ENCODE data around the gene RRP15.

DNA sequence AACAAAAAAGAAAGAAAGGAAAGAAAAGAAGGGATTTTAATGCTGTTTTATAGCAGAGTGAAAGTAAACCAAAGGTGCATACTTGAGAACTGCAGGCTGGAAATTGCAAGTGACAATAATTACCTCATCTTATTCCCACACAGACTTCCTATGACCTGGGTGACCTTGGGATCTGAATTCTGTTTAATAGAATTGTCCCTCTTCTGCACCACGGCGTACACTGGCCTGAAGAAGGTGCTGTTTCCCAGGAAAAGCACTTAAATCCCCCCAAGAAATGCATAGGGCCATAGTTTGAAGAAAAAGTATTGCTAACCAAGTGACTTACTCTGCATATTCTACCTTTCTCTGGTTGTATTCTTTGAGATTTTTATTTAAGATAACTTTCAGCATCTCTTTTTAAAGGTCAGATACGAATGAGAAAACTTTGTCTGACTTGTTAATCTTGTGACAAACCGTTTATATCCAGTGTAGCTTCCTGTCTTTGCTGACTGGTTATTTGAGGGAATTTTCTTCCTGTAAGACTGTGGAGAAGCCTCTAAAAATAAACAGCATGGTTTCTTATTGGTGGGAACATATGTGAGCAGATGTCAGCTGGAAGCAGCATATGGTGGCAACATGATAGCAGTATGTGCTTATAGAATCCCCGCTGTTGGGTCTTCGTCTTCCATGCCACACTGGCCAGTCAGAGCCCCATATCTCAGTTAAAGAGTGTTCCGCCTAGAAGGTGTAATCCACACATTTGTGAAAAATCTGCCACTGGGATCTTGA lies 76.4 kb downstream of the RRP15 start:
- TF ChIP-seq, protein P1, sequence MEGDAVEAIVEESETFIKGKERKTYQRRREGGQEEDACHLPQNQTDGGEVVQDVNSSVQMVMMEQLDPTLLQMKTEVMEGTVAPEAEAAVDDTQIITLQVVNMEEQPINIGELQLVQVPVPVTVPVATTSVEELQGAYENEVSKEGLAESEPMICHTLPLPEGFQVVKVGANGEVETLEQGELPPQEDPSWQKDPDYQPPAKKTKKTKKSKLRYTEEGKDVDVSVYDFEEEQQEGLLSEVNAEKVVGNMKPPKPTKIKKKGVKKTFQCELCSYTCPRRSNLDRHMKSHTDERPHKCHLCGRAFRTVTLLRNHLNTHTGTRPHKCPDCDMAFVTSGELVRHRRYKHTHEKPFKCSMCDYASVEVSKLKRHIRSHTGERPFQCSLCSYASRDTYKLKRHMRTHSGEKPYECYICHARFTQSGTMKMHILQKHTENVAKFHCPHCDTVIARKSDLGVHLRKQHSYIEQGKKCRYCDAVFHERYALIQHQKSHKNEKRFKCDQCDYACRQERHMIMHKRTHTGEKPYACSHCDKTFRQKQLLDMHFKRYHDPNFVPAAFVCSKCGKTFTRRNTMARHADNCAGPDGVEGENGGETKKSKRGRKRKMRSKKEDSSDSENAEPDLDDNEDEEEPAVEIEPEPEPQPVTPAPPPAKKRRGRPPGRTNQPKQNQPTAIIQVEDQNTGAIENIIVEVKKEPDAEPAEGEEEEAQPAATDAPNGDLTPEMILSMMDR (conservative IDR thresholded peaks at IDR 0.05; ENCODE audit: low read depth in 2 of 2), result peak; percentile 73 to 80
- TF ChIP-seq POLR2AphosphoS5 (IDR thresholded peaks at IDR 0.05; ENCODE audit: low read depth) (no peak), EZH2 (IDR thresholded peaks at IDR 0.05; ENCODE audit: low read depth, unreplicated experiment) (no peak), CREB1 (CRISPR knock-in tag; IDR thresholded peaks at IDR 0.05; ENCODE audit: low read depth) (no peak), NANOG (IDR thresholded peaks at IDR 0.05; ENCODE audit: borderline replicate concordance) (no peak), JUNB (IDR thresholded peaks at IDR 0.05; ENCODE audit: unreplicated experiment) (no peak), EZH2phosphoT487 (IDR thresholded peaks at IDR 0.05; ENCODE audit: unreplicated experiment) (no peak), STAT1 (IDR thresholded peaks at IDR 0.05; ENCODE audit: unreplicated experiment) (no peak), ZNF114 (CRISPR knock-in tag; IDR thresholded peaks at IDR 0.05) (no peak)
- TF ChIP-seq, protein P2, sequence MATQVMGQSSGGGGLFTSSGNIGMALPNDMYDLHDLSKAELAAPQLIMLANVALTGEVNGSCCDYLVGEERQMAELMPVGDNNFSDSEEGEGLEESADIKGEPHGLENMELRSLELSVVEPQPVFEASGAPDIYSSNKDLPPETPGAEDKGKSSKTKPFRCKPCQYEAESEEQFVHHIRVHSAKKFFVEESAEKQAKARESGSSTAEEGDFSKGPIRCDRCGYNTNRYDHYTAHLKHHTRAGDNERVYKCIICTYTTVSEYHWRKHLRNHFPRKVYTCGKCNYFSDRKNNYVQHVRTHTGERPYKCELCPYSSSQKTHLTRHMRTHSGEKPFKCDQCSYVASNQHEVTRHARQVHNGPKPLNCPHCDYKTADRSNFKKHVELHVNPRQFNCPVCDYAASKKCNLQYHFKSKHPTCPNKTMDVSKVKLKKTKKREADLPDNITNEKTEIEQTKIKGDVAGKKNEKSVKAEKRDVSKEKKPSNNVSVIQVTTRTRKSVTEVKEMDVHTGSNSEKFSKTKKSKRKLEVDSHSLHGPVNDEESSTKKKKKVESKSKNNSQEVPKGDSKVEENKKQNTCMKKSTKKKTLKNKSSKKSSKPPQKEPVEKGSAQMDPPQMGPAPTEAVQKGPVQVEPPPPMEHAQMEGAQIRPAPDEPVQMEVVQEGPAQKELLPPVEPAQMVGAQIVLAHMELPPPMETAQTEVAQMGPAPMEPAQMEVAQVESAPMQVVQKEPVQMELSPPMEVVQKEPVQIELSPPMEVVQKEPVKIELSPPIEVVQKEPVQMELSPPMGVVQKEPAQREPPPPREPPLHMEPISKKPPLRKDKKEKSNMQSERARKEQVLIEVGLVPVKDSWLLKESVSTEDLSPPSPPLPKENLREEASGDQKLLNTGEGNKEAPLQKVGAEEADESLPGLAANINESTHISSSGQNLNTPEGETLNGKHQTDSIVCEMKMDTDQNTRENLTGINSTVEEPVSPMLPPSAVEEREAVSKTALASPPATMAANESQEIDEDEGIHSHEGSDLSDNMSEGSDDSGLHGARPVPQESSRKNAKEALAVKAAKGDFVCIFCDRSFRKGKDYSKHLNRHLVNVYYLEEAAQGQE (IDR thresholded peaks at IDR 0.05; ENCODE audit: unreplicated experiment), result no peak
- TF ChIP-seq, protein P3, sequence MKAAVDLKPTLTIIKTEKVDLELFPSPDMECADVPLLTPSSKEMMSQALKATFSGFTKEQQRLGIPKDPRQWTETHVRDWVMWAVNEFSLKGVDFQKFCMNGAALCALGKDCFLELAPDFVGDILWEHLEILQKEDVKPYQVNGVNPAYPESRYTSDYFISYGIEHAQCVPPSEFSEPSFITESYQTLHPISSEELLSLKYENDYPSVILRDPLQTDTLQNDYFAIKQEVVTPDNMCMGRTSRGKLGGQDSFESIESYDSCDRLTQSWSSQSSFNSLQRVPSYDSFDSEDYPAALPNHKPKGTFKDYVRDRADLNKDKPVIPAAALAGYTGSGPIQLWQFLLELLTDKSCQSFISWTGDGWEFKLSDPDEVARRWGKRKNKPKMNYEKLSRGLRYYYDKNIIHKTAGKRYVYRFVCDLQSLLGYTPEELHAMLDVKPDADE (IDR thresholded peaks at IDR 0.05), result no peak
- TF ChIP-seq, protein P4, sequence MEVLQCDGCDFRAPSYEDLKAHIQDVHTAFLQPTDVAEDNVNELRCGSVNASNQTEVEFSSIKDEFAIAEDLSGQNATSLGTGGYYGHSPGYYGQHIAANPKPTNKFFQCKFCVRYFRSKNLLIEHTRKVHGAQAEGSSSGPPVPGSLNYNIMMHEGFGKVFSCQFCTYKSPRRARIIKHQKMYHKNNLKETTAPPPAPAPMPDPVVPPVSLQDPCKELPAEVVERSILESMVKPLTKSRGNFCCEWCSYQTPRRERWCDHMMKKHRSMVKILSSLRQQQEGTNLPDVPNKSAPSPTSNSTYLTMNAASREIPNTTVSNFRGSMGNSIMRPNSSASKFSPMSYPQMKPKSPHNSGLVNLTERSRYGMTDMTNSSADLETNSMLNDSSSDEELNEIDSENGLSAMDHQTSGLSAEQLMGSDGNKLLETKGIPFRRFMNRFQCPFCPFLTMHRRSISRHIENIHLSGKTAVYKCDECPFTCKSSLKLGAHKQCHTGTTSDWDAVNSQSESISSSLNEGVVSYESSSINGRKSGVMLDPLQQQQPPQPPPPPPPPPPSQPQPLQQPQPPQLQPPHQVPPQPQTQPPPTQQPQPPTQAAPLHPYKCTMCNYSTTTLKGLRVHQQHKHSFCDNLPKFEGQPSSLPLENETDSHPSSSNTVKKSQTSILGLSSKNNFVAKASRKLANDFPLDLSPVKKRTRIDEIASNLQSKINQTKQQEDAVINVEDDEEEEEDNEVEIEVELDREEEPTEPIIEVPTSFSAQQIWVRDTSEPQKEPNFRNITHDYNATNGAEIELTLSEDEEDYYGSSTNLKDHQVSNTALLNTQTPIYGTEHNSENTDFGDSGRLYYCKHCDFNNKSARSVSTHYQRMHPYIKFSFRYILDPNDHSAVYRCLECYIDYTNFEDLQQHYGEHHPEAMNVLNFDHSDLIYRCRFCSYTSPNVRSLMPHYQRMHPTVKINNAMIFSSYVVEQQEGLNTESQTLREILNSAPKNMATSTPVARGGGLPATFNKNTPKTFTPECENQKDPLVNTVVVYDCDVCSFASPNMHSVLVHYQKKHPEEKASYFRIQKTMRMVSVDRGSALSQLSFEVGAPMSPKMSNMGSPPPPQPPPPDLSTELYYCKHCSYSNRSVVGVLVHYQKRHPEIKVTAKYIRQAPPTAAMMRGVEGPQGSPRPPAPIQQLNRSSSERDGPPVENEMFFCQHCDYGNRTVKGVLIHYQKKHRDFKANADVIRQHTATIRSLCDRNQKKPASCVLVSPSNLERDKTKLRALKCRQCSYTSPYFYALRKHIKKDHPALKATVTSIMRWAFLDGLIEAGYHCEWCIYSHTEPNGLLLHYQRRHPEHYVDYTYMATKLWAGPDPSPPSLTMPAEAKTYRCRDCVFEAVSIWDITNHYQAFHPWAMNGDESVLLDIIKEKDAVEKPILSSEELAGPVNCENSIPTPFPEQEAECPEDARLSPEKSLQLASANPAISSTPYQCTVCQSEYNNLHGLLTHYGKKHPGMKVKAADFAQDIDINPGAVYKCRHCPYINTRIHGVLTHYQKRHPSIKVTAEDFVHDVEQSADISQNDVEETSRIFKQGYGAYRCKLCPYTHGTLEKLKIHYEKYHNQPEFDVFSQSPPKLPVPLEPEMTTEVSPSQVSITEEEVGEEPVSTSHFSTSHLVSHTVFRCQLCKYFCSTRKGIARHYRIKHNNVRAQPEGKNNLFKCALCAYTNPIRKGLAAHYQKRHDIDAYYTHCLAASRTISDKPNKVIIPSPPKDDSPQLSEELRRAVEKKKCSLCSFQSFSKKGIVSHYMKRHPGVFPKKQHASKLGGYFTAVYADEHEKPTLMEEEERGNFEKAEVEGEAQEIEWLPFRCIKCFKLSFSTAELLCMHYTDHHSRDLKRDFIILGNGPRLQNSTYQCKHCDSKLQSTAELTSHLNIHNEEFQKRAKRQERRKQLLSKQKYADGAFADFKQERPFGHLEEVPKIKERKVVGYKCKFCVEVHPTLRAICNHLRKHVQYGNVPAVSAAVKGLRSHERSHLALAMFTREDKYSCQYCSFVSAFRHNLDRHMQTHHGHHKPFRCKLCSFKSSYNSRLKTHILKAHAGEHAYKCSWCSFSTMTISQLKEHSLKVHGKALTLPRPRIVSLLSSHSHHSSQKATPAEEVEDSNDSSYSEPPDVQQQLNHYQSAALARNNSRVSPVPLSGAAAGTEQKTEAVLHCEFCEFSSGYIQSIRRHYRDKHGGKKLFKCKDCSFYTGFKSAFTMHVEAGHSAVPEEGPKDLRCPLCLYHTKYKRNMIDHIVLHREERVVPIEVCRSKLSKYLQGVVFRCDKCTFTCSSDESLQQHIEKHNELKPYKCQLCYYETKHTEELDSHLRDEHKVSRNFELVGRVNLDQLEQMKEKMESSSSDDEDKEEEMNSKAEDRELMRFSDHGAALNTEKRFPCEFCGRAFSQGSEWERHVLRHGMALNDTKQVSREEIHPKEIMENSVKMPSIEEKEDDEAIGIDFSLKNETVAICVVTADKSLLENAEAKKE (CRISPR knock-in tag; IDR thresholded peaks at IDR 0.05), result no peak
